OCI-M2 (cell line): Measurements from ENCODE around the gene CHAC1.

Experiments used
- DNase-seq: peaks from one replicate; lab custom pipeline; 2025; ENCODE audit not compliant: unreplicated experiment; lab: John Stamatoyannopoulos, UW

The CHAC1 gene

GRCh38 chr15:40952901-40953712 is at the start of gene CHAC1:
TSS of gene CHAC1 (plus strand) at chr15:40953471. CDS start at chr15:40953584, 113 bp downstream.
- DNase-seq = peak; percentile 31

DNA sequence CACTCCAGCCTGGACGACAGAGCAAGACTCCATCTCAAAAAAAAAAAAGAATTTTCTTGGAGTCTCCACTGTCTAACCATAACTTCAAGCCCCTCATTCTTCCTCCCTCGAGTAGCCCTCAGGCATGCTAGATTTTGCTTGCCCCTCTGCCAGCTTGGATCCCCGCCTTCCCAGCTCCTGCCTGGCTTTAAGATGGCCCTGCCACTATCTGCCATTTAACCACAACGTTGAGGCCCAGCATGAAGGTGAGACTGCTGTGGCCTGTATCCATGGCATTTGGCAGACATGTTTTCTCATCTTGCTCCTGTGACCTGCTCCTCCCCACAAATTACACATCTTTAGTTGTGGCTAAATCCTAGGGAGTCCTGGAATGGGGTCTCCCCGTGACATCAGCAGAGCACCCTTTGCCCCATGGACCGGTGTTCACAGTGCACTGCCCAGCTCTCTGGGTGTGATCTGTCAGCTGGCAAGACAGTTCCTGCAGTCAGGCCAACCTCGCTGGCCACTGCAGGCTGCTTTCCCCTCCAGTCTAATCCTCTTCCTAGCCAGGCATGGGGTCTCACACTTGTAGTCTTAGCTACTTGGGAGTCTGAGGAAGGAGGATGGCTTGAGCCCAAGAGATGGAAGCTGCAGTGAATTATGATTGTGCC is 48.6 kb upstream of the CHAC1 start:
- DNase-seq = no peak

DNA sequence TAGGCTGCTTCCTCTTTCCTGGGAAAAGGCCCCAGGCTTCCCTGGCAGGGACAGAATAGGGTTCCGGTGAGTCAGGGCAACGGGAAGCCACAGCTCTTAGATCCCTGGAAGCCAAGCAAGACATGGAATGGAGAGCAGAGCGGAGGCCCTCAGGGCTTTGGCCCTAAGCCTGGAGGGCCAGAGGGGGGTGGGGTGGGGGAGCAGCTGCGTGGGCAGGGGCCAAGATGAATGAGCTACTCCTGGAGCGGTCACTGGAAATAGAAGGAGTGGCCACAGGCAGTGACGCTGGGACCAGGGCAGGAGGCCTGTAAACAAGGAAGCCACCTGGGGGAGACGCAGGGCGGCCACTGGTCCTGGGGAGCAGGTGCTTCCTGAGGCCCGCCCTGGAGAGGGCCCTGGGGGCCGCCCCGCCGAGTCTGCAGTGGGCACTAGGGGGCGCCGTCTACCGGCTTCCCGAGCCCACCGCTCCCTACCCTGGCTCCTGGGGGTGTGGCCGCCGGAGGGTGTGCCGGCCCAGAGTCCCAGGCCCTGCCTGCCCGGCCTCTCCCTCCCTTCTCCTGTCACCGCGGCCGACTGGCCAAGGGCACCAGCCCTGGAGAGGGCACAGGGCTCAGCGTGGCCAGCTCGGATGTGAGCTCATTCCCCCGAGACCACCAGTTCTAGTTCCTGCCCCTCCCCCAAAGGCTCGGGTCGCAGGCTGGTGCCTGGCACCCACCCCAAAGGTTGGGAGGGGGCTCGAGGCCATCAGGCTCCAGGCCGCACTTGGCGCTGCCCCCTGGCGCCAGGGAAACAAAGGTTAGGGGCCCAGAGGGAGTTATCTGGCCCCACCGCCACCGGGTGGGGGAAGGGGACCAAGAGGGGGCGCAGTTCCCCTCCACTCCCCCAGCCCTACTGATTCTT is 46.9 kb upstream of the CHAC1 start:
- DNase-seq = no peak

- no peak for DNase-seq
These were observed 46.1 kb upstream of the CHAC1 start for GRCh38 chr15:40906991-40907802.

GRCh38 chr15:40908095-40908494 is 45.2 kb upstream of the CHAC1 start:
- DNase-seq = no peak

DNA sequence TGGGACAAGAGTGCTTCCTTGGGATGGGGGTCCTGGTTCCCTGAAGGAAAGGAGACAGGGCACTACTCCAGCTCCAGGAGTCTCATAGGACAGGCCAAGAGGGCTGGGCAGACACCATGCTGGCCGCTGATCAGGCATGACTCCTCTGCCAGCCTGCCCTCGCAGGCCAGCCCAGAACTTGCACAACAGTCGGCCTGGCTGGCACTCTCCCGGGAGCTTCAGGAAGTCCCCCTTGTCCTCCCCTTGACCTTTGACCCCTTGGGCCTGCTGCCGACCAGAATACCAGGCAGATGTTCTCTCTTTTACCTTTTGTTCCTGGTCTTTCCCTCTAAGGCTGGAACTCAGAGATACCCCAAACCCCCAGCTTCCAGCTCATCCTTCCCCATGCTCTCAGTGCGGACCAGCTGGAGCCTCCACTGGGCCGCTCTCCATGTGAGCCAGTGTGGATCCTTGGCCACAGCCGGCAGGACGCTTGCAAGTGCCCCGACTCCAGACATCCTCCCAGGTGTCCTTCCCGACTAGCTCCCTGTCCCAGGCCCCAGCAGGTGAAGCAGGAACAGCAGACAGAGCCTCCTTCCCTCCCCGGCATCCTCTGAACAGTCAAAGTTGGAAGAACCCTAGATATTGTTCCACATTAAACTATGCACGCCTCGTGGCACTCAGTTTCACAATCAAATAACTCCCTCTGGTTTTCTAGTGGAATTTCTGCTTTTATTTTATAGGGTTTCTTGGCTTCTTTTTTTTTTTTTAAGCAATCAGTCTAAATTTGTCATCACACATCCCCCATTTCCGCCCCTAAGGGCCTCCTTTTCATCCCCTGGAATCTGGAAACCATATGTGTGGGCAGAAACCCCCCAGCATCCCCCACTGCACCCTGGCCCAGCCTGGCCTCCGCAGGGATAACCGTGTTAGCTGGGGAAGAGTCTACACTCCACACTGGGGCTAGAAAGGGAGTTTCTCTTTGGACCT is 43.3 kb upstream of the CHAC1 start:
- DNase-seq = no peak

DNA sequence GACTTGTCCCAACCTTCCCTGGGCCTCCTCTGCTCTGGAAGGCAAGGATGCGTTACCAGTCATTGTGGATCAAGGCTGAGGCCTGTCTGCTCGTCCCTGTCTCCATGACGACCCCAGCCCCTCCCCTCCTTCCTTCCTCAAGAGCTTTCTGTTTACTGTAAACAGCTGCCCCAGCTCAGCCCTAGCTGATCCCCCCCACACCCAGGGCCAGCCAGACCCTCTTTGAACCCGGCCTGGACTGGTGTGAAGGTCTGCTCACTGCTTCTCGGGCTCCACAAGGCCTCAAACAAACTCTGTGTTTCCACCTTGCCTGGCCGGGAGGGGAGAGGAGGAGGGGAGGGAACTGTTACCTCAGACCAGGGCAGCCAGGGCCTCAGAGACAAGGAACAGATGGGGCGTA is 42.1 kb upstream of the CHAC1 start:
- DNase-seq = no peak

DNA sequence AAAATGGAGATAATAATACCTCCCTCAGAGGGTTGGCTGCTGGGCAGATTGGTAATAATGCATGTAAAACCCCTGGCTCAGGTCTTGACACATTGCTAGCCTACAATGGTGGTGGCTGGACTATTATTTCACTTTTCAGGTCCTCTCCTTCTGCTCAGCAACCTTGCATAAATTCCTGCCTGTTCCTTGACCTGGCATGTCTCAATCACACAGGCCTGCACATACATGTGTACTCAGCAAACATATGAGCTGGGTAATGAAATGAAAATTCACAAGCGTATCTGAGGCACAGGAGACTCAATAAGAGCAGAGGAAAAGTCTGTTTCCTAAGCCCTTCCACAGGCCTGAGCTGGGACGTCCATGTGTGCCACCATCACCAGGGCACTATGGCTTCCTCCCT is 41.6 kb upstream of the CHAC1 start:
- DNase-seq = no peak

DNA sequence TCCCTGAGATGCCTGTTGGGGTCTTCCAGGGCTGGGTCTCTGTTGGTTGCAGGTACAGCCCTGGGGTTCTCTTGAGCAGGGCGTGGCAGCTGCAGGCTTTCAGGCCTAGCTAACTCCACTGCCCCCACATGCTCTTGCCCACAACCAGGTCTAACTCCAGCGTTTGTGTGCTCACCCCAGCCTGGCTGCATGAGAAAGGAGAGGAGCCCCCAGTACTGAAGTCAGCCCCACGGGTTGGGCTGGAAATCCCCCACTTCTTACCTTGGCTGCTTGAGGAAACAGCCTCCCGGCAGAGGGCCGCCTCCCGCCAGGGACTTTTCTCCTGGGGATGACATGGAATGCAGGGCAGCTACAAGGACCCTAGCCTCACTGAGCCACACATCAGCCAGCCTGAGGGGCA is 40.8 kb upstream of the CHAC1 start:
- DNase-seq = no peak

GRCh38 chr15:40914013-40914412 is 39.3 kb upstream of the CHAC1 start:
- no peak for DNase-seq

GRCh38 chr15:40914486-40914885 is 38.8 kb upstream of the CHAC1 start:
- DNase-seq = no peak

DNA sequence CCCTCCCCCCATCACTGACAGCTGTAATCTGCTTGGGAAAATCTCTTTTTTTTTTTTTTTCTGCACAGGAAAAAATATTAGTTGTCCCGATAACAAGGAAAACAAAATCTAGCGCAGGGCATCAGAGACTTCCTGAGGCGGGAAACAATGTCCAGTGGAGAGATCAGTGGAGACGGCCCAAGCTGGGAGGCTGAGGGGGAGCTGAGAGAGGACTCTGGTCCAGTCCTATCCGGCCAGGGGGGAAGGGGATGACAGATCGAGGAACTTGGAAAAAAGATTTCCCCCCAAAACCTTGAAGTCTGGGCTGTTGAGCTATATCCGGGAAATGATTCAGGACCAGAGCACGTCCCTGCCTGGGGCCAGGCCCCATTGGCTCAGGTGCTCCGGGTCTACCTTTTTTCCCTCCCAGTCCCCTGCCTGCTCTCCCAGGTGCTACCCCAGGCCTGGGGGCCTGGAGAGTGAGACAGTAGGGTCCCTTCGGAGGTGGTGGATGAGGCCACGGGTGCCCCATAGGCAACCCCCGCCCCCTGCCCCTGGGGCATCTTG is 38.1 kb upstream of the CHAC1 start:
- DNase-seq = no peak

GRCh38 chr15:40915679-40916078 is 37.6 kb upstream of the CHAC1 start:
- no peak for DNase-seq

DNA sequence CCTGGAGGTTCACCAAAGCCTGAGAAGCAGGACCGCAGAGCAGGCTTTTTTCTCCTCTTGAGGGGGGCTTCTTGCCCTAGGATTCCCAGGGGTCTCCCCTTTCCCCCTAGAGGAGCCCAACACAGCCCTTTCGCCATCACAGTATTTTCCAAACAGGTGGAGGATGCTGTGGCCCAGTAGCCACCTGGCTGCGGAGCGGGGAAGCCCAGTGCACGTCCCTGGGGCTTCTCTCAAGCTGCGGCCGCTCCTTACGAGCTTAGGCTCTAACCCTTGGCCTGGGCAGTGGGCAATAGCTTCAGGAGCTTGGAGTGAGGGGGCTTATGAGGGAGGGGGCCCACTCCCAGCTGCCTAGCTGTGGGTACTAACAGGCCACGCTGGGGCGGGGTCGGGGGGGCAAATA is 35.7 kb upstream of the CHAC1 start:
- no peak for DNase-seq

DNA sequence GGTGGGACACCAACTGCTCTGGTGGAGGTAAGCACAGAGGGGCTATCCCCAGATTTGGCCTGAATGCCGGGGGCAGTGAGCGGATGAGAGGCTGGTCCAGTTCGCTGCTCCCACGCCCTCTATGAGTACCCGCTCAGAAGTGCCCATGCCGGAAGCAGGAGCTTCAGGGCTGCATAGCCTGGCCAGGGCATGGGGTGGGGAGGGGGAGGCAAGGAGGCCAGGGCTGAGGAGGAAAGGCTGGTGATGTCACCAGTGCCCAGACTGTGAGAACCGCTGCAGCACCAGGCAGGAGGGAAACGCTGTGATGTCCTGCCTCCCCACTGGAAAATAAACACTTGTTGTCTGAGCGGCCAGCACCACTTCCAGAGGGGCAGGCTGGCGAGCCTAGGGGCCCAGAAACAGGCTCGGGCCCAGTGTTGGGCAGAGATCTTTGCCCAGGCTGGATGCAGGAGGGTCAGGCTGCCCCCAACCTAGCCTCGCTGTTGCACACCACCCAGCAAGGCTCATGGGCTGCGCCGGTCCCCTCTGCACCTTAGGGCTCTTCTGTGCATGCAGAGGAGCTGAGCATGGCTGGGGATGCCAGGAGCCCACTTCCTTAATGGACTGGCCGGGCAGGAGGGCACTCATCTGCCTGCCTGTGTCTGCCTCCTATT is 35.0 kb upstream of the CHAC1 start:
- DNase-seq = no peak

DNA sequence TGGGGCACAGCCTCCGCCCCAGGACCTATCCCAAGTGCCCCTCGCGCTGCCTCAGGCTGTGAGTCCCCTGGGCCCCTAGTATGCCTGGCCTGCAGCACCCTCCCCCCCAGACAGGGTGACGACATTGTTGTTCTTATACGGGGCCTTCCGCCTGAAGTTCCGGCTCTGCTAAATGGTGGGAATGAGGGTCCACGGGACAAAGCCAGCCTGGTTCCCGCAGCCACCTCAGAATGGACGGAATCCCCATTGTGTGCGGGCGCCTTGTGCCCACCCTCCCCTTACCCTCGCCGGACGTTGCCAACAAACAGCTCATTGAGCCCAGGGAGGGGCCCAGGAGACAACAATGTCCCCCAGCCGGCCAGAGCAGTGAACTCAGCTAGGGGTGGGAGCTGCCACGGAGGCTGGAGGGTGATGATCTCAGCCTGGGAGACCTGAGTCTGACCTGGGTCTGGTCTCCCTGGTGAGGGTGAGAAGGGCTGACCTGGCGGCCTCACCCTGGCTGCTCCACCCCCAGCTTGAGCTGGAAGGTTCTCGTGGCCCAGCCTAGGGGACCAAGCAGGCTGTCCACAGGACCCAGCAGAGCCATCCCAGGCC is 34.4 kb upstream of the CHAC1 start:
- no peak for DNase-seq

GRCh38 chr15:40921949-40922607 is 31.2 kb upstream of the CHAC1 start:
- DNase-seq = no peak

DNA sequence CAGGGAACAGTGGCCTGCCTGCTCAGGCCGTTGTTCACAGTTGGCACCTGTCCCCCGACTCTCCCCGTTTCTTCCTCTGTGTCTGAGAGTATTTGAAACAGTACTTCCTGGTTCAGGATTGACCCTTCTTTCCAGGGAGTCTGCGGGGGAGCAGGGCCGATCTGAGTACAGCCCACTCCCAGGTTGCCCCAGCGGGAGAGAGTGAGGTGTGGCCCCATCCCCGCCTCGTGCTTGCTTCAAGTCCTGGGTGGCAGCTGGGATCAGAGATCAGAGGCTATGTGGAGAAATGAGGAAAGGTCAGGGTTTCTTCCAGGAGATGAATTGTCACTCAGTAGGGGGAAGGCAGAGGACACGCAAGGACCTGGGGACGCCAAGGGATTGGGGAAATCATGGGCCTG is 30.7 kb upstream of the CHAC1 start:
- DNase-seq = no peak
